Stimulated activated naive B cell treated with anti-CD40 and anti-IgM and Interleukin-4, amounts not matched to agents 10 μg/mL and 1 μg/mL and 100 μg/mL, for 72 hours (primary cell): ENCODE data around the gene MSI2.
"Not testable (repeated sequence)": the region's sequence is repeated elsewhere in the genome, so short reads cannot be mapped to it uniquely, and the experiment has no call there.

ENCODE experiments used
- ATAC-seq, 2 donors: fragments of 150-1000 bp; cut with Tn5 transposase; replicated peaks; 2 replicates each; pipeline ENCODE4 v1.10.0; 2021; ENCODE audit warnings: moderate library complexity in 1 of 2
- DNase-seq: peaks from one replicate; pipeline ENCODE4 v3.0.0; 2021
- H3K27ac Mint-ChIP-seq: one replicate; pipeline ENCODE4 v1.8.0; 2022; ENCODE audit warnings: mild to moderate bottlenecking, mixed read lengths
- H3K27me3 Mint-ChIP-seq, 2 donors: one replicate each; pipeline ENCODE4 v1.8.0; 2022; ENCODE audit warnings: mixed read lengths in 2 of 2
- H3K36me3 Mint-ChIP-seq, 2 donors: one replicate each; pipeline ENCODE4 v1.8.0; 2022; ENCODE audit warnings: mixed read lengths in 2 of 2, mild to moderate bottlenecking in 1 of 2
- H3K4me1 Mint-ChIP-seq, 2 donors: one replicate each; pipeline ENCODE4 v1.8.0; 2022; ENCODE audit warnings: mixed read lengths in 2 of 2, mild to moderate bottlenecking in 1 of 2
- H3K4me3 Mint-ChIP-seq, 2 donors: one replicate each; pipeline ENCODE4 v1.8.0; 2022; ENCODE audit warnings: mild to moderate bottlenecking in 2 of 2, mixed read lengths in 2 of 2, moderate library complexity in 1 of 2
- H3K9me3 Mint-ChIP-seq, 2 donors: one replicate each; pipeline ENCODE4 v1.8.0; 2022; ENCODE audit warnings: mixed read lengths in 2 of 2, mild to moderate bottlenecking in 1 of 2

Gene MSI2

DNA sequence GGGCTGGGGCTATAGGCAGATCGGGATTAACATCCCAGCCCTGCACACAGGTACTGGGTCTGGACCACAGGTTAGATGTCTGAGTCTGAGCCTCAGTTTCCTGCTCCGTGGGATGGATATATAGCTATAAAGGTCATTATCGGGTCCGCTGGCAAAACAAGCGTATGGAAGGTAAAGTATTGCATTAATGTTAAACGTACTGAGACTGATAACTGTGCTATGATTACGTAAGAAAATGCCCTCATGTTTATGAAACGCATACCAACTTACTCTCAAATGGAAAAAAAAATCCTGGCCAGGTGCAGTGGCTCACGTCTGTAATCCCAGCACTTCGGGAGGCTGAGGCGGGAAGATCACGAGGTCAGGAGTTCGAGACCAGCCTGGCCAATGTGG lies 353.6 kb downstream of the MSI2 start:
- H3K9me3 Mint-ChIP-seq: no peaks in the 10 kb centered on the region
- no peak for DNase-seq
- H3K36me3 Mint-ChIP-seq: peaks cover 8 to 16% of the 10 kb centered on the region in 2 donors
- H3K27me3 Mint-ChIP-seq: no peaks in the 10 kb centered on the region
- H3K4me1 Mint-ChIP-seq: peaks cover 36 to 42% of the 10 kb centered on the region in 2 donors
- H3K27ac Mint-ChIP-seq: no peak overlapping the region
- no peak overlapping the region for H3K4me3 Mint-ChIP-seq
- ATAC-seq: no peak

DNA sequence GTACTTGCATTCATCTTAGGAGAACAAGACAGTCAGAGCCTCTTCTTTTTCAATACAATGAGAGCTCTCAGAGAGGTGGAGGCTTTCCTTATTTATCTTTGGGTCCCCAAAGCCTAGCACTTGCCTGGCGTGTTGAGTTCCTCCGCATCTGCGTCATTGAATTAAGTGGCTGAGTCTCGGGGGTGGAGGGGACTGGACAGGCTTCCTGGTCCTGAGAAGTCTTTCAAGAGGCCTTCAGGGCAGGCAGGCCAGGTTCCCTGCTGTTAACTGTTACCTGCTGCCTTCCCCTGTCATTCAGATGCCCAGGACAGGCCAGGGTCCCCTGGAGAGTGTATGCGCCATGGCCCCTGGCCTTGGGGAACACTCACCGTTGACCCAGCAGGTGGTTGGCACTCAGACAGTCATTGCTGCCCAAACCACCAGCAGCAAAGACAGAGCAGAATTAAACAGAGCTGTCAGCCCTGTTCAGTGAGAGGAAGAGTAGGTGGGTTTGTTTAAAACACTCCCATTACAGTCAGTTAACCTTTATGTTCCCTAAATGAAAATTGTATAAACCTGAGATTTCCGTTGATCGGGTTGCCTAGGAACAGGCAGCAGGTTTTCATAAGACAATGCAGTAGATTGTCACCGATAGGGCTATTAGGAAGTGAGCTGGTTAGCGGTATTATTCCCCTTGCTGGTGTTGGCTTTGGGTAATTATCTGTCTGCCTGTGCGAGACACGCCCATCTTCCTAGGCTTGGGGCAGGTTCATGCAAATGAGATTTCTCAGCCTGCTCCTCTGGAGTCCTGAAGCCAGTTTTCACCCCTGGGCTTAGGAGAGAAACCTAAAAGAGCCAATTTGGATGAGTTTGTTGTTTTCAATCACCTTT lies 356.1 kb downstream of the MSI2 start:
- H3K9me3 Mint-ChIP-seq: peaks cover 0 to 1% of the 10 kb centered on the region in 2 donors
- H3K27ac Mint-ChIP-seq: peak overlapping the region; percentile 69
- H3K4me3 Mint-ChIP-seq: no peak overlapping the region
- ATAC-seq: peak; percentile 63 to 84
- H3K4me1 Mint-ChIP-seq: peaks cover 17 to 29% of the 10 kb centered on the region in 2 donors
- no peaks in the 10 kb centered on the region for H3K27me3 Mint-ChIP-seq
- no peak for DNase-seq
- peaks cover 11 to 32% of the 10 kb centered on the region in 2 donors for H3K36me3 Mint-ChIP-seq

DNA sequence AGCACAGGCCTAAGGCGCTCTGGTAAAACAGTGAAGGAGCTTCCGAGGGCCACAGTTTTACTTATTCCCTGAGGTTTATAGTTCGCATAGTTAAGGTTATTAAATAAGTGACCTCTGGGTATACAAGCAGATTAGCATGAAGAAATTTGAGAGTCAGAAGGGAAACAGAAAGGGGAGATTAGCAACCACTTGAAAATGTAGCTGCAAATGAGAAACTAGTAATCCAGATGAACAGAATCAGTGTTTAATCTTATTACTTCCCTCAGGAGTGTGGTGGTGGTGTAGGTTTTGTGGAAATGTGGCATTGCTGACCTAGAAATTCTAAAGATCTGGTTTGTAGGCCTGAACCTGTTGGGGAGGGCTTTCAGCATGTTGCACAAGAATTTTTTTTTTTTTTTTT lies 358.4 kb downstream of the MSI2 start:
- Mint-ChIP-seq H3K9me3 (peaks cover 0 to 1% of the 10 kb centered on the region in 2 donors), H3K27ac (no peak overlapping the region), H3K4me1 (peaks cover 19 to 33% of the 10 kb centered on the region in 2 donors), H3K4me3 (no peak overlapping the region), H3K36me3 (peaks cover 21 to 37% of the 10 kb centered on the region in 2 donors), H3K27me3 (no peaks in the 10 kb centered on the region)
- DNase-seq (no peak), ATAC-seq (no peak)

- ATAC-seq (no peak), DNase-seq (no peak)
- Mint-ChIP-seq H3K9me3 (peaks cover 0 to 1% of the 10 kb centered on the region in 2 donors), H3K4me1 (peaks cover 23 to 31% of the 10 kb centered on the region in 2 donors), H3K36me3 (peaks cover 25 to 42% of the 10 kb centered on the region in 2 donors), H3K27ac (no peak overlapping the region), H3K27me3 (no peaks in the 10 kb centered on the region), H3K4me3 (no peak overlapping the region)
Measured at GRCh38 chr17:57615836-57616757, 359.8 kb downstream of the MSI2 start.

DNA sequence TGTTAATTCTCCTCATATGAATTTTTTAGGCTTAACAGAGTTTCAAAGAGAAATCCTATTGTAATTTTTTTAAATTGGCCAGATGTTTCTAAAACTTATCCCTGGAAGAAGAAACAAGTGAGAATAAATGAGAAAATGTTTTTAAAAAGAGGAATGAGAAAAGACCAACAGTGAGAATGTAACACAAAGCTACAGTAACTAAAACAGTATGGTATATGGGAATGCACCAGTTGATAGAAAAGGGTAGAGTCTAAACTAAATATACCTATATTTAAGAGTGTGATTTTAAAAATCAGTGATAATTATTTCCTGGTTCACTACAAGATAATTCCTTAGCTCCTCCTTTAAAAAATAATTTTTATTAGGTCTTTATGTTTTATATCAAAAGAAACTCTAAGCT lies 360.9 kb downstream of the MSI2 start:
- DNase-seq (no peak), ATAC-seq (no peak)
- no peak overlapping the region for H3K27ac Mint-ChIP-seq
- H3K9me3 Mint-ChIP-seq: peaks cover 0 to 1% of the 10 kb centered on the region in 2 donors
- H3K27me3 Mint-ChIP-seq: no peaks in the 10 kb centered on the region
- H3K4me3 Mint-ChIP-seq: no peak overlapping the region
- H3K36me3 Mint-ChIP-seq: peaks cover 25 to 43% of the 10 kb centered on the region in 2 donors
- peaks cover 20 to 40% of the 10 kb centered on the region in 2 donors for H3K4me1 Mint-ChIP-seq

- no peak overlapping the region for H3K27ac Mint-ChIP-seq
- no peak for ATAC-seq
- DNase-seq: no peak
Measured at GRCh38 chr17:57619061-57619937, 363.0 kb downstream of the MSI2 start.

GRCh38 chr17:57620576-57620975 lies 364.3 kb downstream of the MSI2 start:
- no peak overlapping the region for H3K27ac Mint-ChIP-seq
- DNase-seq (no peak), ATAC-seq (no peak)
- peaks cover 33 to 63% of the 10 kb centered on the region in 2 donors for H3K4me1 Mint-ChIP-seq
- no peaks in the 10 kb centered on the region for H3K27me3 Mint-ChIP-seq
- peaks cover 21 to 45% of the 10 kb centered on the region in 2 donors for H3K36me3 Mint-ChIP-seq
- no peak overlapping the region for H3K4me3 Mint-ChIP-seq
- peaks cover 0 to 1% of the 10 kb centered on the region in 2 donors for H3K9me3 Mint-ChIP-seq

More at GRCh38 chr17:57619061-57619937, 363.0 kb downstream of the MSI2 start:
- no peak overlapping the region for H3K4me3 Mint-ChIP-seq
- H3K36me3 Mint-ChIP-seq: peaks cover 25 to 49% of the 10 kb centered on the region in 2 donors
- peaks cover 32 to 51% of the 10 kb centered on the region in 2 donors for H3K4me1 Mint-ChIP-seq
- H3K9me3 Mint-ChIP-seq: peaks cover 0 to 1% of the 10 kb centered on the region in 2 donors
- H3K27me3 Mint-ChIP-seq: no peaks in the 10 kb centered on the region

- not testable (repeated sequence) for H3K4me3 Mint-ChIP-seq, H3K27me3 Mint-ChIP-seq, H3K27ac Mint-ChIP-seq, H3K9me3 Mint-ChIP-seq, ATAC-seq, DNase-seq
- Mint-ChIP-seq H3K4me1 (peaks cover 33 to 67% of the 10 kb centered on the region in 2 donors), H3K36me3 (peaks cover 20 to 36% of the 10 kb centered on the region in 2 donors)
Measured at GRCh38 chr17:57621791-57622190, 365.5 kb downstream of the MSI2 start.

GRCh38 chr17:57622306-57622682 lies 366.0 kb downstream of the MSI2 start:
- no peak for DNase-seq
- ATAC-seq: no peak
- Mint-ChIP-seq H3K4me1 (peaks cover 36 to 72% of the 10 kb centered on the region in 2 donors), H3K27ac (no peak overlapping the region), H3K9me3 (no peaks in the 10 kb centered on the region), H3K27me3 (no peaks in the 10 kb centered on the region), H3K4me3 (peak overlapping the region; percentile 10 to 79), H3K36me3 (peaks cover 18 to 36% of the 10 kb centered on the region in 2 donors)

DNA sequence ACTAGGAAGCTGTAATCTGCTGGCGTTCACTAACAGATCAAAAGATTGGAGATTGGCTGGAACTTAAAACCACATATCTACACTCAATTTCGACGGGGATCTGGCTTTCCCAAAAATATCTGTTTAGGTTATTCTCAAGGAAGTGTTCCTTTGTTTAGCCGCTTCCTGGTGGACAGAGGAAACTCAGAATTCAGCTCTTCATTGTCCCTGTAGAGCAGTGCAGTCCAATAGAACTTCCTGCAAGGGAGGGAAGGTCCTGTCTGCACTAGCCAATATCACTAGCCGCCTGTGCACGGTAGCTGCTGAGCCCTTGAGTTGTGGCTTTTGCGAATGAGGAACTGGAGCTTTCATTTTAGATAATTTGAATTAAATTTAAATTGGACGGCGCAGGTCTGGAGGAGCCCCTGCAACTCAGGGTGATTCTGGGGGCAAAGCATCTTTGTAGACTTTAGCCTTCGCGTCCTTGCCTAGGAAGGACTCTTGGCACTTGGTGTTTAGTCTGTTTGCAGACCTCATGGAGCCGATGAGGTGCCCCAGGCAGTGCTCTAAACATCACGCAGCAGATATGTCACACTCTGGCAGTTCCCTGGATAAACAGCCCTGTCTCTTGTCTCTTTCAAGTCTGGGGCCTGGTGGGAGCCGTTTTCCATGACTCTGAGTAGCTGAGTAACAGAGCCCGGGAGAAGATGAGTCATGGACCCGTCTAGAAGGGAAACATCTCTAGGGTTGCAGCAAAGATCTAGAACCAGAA lies 366.5 kb downstream of the MSI2 start:
- H3K4me1 Mint-ChIP-seq: peaks cover 41 to 77% of the 10 kb centered on the region in 2 donors
- no peaks in the 10 kb centered on the region for H3K9me3 Mint-ChIP-seq
- peak; percentile 61 for DNase-seq
- peaks cover 21 to 41% of the 10 kb centered on the region in 2 donors for H3K36me3 Mint-ChIP-seq
- H3K4me3 Mint-ChIP-seq: peak overlapping the region; percentile 79 to 80
- H3K27ac Mint-ChIP-seq: peak overlapping the region; percentile 94
- no peaks in the 10 kb centered on the region for H3K27me3 Mint-ChIP-seq
- peak; percentile 84 to 86 for ATAC-seq

DNA sequence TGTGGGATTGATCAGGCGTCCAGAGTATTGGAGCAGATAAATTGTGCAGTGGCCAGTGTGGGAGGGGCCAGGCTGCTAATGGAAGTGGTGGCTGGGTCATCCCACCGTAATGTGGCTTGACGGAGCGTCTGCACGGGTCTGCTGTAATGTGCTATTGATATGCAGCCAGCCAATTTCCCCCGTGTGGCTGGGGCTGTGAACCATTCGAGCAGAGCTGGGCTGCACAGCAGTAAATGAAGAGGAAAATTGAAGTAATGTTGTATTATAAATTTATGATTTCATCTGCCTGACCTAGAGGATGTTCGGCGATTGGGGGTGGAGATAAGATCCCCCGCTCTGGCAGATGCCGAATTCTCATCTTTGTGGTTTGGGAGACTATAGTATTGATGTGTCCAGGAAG lies 367.3 kb downstream of the MSI2 start:
- Mint-ChIP-seq H3K4me1 (peaks cover 48 to 85% of the 10 kb centered on the region in 2 donors), H3K4me3 (peak overlapping the region; percentile 79 to 80), H3K27me3 (no peaks in the 10 kb centered on the region), H3K36me3 (peaks cover 27 to 46% of the 10 kb centered on the region in 2 donors), H3K9me3 (no peaks in the 10 kb centered on the region), H3K27ac (peak overlapping the region; percentile 94)
- ATAC-seq: peak; percentile 83
- peak; percentile 45 for DNase-seq

- Mint-ChIP-seq H3K9me3 (no peaks in the 10 kb centered on the region), H3K36me3 (peaks cover 23 to 42% of the 10 kb centered on the region in 2 donors), H3K4me3 (no peak overlapping the region), H3K27me3 (no peaks in the 10 kb centered on the region), H3K27ac (peak overlapping the region; percentile 65), H3K4me1 (peaks cover 48 to 87% of the 10 kb centered on the region in 2 donors)
- ATAC-seq (no peak), DNase-seq (no peak)
Measured at GRCh38 chr17:57624386-57624785, 368.1 kb downstream of the MSI2 start.

DNA sequence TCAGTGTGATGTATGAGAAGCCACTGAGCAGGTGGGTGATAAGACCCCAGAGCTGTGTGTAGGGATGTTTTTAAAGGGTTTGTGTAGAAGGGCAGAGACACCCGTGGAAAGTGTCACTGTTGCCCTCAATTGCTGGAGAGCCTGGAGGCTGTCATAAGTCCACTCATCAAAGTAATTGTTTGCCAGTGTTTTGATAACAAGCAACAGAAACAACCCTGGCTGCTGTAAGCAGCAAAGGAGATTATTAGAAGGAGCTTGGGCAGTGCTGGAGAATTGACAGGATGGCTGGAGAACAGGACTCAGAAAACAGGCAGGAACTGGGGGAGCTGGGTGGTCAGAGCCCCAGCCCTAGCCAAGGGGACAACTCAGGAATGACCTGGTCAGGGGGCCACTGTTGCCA lies 369.2 kb downstream of the MSI2 start:
- no peak overlapping the region for H3K4me3 Mint-ChIP-seq
- ATAC-seq: no peak
- no peaks in the 10 kb centered on the region for H3K27me3 Mint-ChIP-seq
- H3K36me3 Mint-ChIP-seq: peaks cover 21 to 39% of the 10 kb centered on the region in 2 donors
- peaks cover 53 to 91% of the 10 kb centered on the region in 2 donors for H3K4me1 Mint-ChIP-seq
- no peak for DNase-seq
- no peaks in the 10 kb centered on the region for H3K9me3 Mint-ChIP-seq
- H3K27ac Mint-ChIP-seq: no peak overlapping the region
